Esophagus muscularis mucosa (tissue), 3 donors: ENCODE results near the gene SCAP.

Experiments
- POLR2A ChIP-seq: fragments of 450-650 bp; IDR thresholded peaks from one replicate; pipeline ENCODE4 v1.6.1; 2017; ENCODE audit warnings: antibody characterized with exemption, moderate library complexity, mild to moderate bottlenecking, low read depth
- POLR2AphosphoS5 ChIP-seq, 2 donors: sonication (generic); formaldehyde crosslinking; IDR thresholded peaks; one replicate each; pipeline ENCODE4 v1.6.1; 2017; ENCODE audit warnings: antibody characterized with exemption in 2 of 2
- TF ChIP-seq, protein P1 (sequence below), 3 experiments: fragments of 200-600 bp in 2 of 3; fragments of 450-650 bp in 1 of 3; sonication (generic) in 2 of 3; IDR thresholded peaks; one replicate each; pipeline ENCODE4 v1.5.1; 2017 to 2019; ENCODE audit warnings: antibody characterized with exemption in 3 of 3, mild to moderate bottlenecking in 2 of 3, moderate library complexity in 1 of 3

DNA sequence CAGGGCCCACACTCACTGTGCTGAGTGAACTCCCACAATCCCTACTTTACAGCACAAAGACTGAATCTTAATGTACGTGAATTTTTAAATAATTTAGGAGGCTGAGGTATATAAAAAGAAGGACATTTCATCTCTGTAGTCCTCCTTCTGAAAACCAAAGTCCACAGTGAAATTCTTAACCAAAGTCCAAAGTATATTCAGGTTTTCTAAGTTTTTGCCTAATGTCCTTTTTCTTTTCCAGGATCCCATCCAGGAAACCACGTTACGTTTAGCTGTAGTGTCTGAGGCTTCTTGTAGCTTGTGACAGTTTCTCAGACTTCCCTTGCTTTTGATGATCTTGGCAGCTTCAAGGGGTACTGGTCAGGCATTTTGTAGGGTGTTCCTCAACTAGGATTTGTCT is 44.5 kb downstream of the SCAP start:
- TF ChIP-seq, protein P1, sequence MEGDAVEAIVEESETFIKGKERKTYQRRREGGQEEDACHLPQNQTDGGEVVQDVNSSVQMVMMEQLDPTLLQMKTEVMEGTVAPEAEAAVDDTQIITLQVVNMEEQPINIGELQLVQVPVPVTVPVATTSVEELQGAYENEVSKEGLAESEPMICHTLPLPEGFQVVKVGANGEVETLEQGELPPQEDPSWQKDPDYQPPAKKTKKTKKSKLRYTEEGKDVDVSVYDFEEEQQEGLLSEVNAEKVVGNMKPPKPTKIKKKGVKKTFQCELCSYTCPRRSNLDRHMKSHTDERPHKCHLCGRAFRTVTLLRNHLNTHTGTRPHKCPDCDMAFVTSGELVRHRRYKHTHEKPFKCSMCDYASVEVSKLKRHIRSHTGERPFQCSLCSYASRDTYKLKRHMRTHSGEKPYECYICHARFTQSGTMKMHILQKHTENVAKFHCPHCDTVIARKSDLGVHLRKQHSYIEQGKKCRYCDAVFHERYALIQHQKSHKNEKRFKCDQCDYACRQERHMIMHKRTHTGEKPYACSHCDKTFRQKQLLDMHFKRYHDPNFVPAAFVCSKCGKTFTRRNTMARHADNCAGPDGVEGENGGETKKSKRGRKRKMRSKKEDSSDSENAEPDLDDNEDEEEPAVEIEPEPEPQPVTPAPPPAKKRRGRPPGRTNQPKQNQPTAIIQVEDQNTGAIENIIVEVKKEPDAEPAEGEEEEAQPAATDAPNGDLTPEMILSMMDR (IDR thresholded peaks at IDR 0.05): no peak
- TF ChIP-seq POLR2A (no peak), POLR2AphosphoS5 (IDR thresholded peaks at IDR 0.05) (no peak)
